ENCODE data around the gene PRSS35.

GRCh38 chr6:83574783-83575182, 62.4 kb downstream of the PRSS35 start:
- TF ChIP-seq CTCF (IDR thresholded peaks at IDR 0.05; ENCODE audit: low read depth, low read length, missing input control): no peak
- TF ChIP-seq RAD21 (IDR thresholded peaks at IDR 0.05): no peak
- TF ChIP-seq TAF1 (conservative IDR thresholded peaks at IDR 0.05): no peak
- TF ChIP-seq YY1 (IDR thresholded peaks at IDR 0.05): no peak
- no peak for TF ChIP-seq RXRA (IDR thresholded peaks at IDR 0.05)

Measured in liver (tissue), 3 donors.